Transverse colon (tissue), 4 donors: ENCODE measurements around the gene CORO1A. TPM values are rescaled to one million over a fixed set of nuclear protein-coding genes. Genes with fewer than 3 reads are reported as not detected.

Source experiments
- DNase-seq: peaks from one replicate; pipeline ENCODE4 v3.0.0-alpha.2; 2019
- H3K27ac ChIP-seq, 4 donors: fragments of 200-600 bp; sonication (generic); 2 replicates each; pipeline ENCODE4 v1.5.1; 2016 to 2018; ENCODE audit warnings: inconsistent platforms in 4 of 4
- H3K27me3 ChIP-seq: fragments of 200-600 bp; sonication (generic); 2 replicates; pipeline ENCODE4 v1.5.1; 2017; ENCODE audit warnings: inconsistent platforms
- H3K36me3 ChIP-seq, 4 donors: fragments of 200-600 bp; sonication (generic); 2 replicates each; pipeline ENCODE4 v1.5.1; 2017 to 2019; ENCODE audit warnings: inconsistent platforms in 4 of 4
- H3K4me1 ChIP-seq, 4 donors: fragments of 200-600 bp; sonication (generic); 2 replicates each; pipeline ENCODE4 v1.5.1; 2017 to 2020; ENCODE audit warnings: inconsistent platforms in 4 of 4
- H3K4me3 ChIP-seq, 4 donors: fragments of 200-600 bp; sonication (generic); 1 replicate in 1 of 4; 2 replicates in 3 of 4; pipeline versions ENCODE4 v1.5.1 to v1.6.1; 2017 to 2019; ENCODE audit warnings: inconsistent platforms in 4 of 4
- H3K9me3 ChIP-seq, 2 donors: fragments of 200-600 bp; sonication (generic); 2 replicates each; pipeline ENCODE4 v1.5.1; 2017 to 2019; ENCODE audit warnings: inconsistent platforms in 2 of 2
- EP300 ChIP-seq: sonication (generic); formaldehyde crosslinking; IDR thresholded peaks from one replicate; pipeline ENCODE4 v1.6.1; 2017; ENCODE audit warnings: antibody characterized with exemption, low read depth
- POLR2A ChIP-seq: fragments of 450-650 bp; IDR thresholded peaks from one replicate; pipeline ENCODE4 v1.6.1; 2016; ENCODE audit warnings: antibody characterized with exemption, mild to moderate bottlenecking, moderate library complexity
- POLR2AphosphoS5 ChIP-seq, 3 donors: sonication (generic); formaldehyde crosslinking; IDR thresholded peaks; one replicate each; pipeline ENCODE4 v1.6.1; 2016; ENCODE audit warnings: antibody characterized with exemption in 3 of 3
- WGBS, 2 donors: methylation state at CpG; one replicate each; pipeline ENCODE4 v1.1.5; 2018; ENCODE audit warnings: low coverage in 1 of 2; 5-methylcytosine and 5-hydroxymethylcytosine counted together
- in situ Hi-C, 4 donors: fragments of 200-750 bp; cut with MboI; loops; one replicate each; pipeline versions ENCODE4 v1.15.0 to v1.15.1; 2017; ENCODE audit warnings: low sequenced_read_pairs in 3 of 4, low pct_ligation_motif_present in 1 of 4, low pct_unique_long_range_greater_than_20kb in 1 of 4
- intact Hi-C: fragments of 100-400 bp; cut with DNase I; formaldehyde crosslinking; loops from one replicate; pipeline ENCODE4 v1.15.1; 2023; ENCODE audit warnings: low total_unique reads
- total RNA-seq, 4 donors: library from RNA; depleted of rRNA; stranded (reverse); fragments of >200 nt; gene quantifications; one replicate each; pipeline ENCODE4 v1.1.0, GENCODE V29; 2016
- TF ChIP-seq, protein P1 (sequence below), 5 experiments: fragments of 200-600 bp in 3 of 5; fragments of 450-650 bp in 2 of 5; sonication (generic) in 3 of 5; IDR thresholded peaks; 1 replicate in 2 of 5; 2 replicates in 3 of 5; pipeline ENCODE4 v1.5.1; 2016 to 2017; ENCODE audit warnings: antibody characterized with exemption in 5 of 5, inconsistent platforms in 3 of 5, mild to moderate bottlenecking in 2 of 5, moderate library complexity in 1 of 5

CORO1A gene
- total RNA-seq, 4 donors from 2014 or later = 5.6 to 30.2 (median 24.0) TPM

DNA sequence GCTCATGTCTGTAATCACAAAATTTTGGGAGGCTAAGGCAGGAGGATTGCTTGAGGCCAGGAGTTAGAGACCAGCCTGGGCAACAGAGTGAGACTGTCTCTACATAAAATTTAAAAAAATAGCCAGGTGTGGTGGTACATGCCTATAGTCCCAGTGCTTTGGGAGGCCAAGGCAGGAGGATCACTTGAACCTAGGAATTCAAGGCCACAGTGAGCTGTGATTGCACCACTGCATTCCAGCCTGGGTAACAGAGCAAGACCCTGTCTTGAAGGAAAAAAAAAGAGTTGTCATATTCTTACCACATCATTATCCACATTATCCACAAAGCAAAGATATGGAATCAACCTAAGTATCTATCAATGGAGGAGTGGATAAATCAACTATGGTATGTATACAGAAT lies 39.4 kb upstream of the CORO1A start:
- Histone ChIP-seq H3K4me1 (peaks cover 0 to 18% (median 16%) of the 10 kb centered on the region in 4 donors), H3K27ac (no peak overlapping the region), H3K9me3 (peaks cover 2 to 3% of the 10 kb centered on the region in 2 donors), H3K27me3 (no peaks in the 10 kb centered on the region), H3K4me3 (no peak overlapping the region), H3K36me3 (no peaks in the 10 kb centered on the region)
- no peak for DNase-seq
- TF ChIP-seq POLR2A (no peak), POLR2AphosphoS5 (IDR thresholded peaks at IDR 0.05) (no peak), EP300 (no peak)
- TF ChIP-seq, protein P1, sequence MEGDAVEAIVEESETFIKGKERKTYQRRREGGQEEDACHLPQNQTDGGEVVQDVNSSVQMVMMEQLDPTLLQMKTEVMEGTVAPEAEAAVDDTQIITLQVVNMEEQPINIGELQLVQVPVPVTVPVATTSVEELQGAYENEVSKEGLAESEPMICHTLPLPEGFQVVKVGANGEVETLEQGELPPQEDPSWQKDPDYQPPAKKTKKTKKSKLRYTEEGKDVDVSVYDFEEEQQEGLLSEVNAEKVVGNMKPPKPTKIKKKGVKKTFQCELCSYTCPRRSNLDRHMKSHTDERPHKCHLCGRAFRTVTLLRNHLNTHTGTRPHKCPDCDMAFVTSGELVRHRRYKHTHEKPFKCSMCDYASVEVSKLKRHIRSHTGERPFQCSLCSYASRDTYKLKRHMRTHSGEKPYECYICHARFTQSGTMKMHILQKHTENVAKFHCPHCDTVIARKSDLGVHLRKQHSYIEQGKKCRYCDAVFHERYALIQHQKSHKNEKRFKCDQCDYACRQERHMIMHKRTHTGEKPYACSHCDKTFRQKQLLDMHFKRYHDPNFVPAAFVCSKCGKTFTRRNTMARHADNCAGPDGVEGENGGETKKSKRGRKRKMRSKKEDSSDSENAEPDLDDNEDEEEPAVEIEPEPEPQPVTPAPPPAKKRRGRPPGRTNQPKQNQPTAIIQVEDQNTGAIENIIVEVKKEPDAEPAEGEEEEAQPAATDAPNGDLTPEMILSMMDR (IDR thresholded peaks at IDR 0.05) = no peak
- in situ Hi-C loops (no loop called here), intact Hi-C loops (no loop called here)

DNA sequence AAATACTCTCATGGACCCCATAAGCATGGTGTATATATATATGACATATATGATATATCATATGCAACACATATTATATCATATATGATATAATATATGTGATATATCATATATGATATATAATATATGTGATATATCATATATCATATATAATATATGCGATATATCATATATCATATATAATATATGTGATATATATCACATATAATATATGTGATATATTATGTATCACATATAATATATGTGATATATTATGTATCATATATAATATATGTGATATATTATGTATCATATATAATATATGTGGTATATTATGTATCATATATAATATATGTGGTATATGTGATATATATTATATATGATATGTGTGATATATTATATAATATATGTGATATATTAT lies 38.5 kb upstream of the CORO1A start:
- Histone ChIP-seq H3K9me3 (peaks cover 9 to 12% of the 10 kb centered on the region in 2 donors), H3K27ac (no peak overlapping the region), H3K4me1 (peaks cover 0 to 11% (median 8%) of the 10 kb centered on the region in 4 donors), H3K27me3 (no peaks in the 10 kb centered on the region), H3K36me3 (no peaks in the 10 kb centered on the region), H3K4me3 (no peak overlapping the region)
- in situ Hi-C loops (no loop called here), intact Hi-C loops (no loop called here)
- WGBS, 2 donors = 50 to 63% methylated on average over 1 of the region's 1 CpG
- DNase-seq = no peak
- no peak for TF ChIP-seq POLR2A
- no peak for TF ChIP-seq EP300
- no peak for TF ChIP-seq POLR2AphosphoS5 (IDR thresholded peaks at IDR 0.05)
- TF ChIP-seq, protein P1 (IDR thresholded peaks at IDR 0.05) = no peak

DNA sequence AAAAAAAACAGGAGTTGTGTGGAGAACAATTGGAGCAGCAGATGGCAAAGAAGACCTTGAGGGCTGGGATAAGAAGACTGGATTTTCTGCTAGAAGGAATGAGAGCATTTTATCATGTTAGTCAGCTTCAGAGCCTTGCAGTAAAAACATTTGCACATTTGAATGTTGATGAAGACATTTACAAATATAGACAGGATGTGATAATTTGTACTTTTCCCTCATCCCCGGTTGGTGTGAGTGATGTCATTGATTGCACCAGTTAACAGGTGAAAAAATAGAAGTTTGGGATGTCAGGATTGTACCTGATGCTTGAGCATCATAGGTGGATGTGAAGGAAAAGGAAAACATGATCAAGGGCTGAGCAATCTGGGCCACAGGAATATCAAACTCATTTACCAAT lies 37.7 kb upstream of the CORO1A start:
- intact Hi-C loops = no loop called here
- Histone ChIP-seq H3K36me3 (no peaks in the 10 kb centered on the region), H3K4me1 (peaks cover 0 to 3% (median 1%) of the 10 kb centered on the region in 4 donors), H3K27me3 (no peaks in the 10 kb centered on the region), H3K9me3 (peaks cover 9 to 13% of the 10 kb centered on the region in 2 donors), H3K4me3 (no peak overlapping the region), H3K27ac (no peak overlapping the region)
- 39 to 80% methylated on average over 1 of the region's 1 CpG for WGBS, 2 donors
- TF ChIP-seq POLR2AphosphoS5 (IDR thresholded peaks at IDR 0.05) (no peak), POLR2A (no peak), EP300 (no peak)
- TF ChIP-seq, protein P1 (IDR thresholded peaks at IDR 0.05) = no peak
- in situ Hi-C loops = no loop called here
- DNase-seq = no peak

DNA sequence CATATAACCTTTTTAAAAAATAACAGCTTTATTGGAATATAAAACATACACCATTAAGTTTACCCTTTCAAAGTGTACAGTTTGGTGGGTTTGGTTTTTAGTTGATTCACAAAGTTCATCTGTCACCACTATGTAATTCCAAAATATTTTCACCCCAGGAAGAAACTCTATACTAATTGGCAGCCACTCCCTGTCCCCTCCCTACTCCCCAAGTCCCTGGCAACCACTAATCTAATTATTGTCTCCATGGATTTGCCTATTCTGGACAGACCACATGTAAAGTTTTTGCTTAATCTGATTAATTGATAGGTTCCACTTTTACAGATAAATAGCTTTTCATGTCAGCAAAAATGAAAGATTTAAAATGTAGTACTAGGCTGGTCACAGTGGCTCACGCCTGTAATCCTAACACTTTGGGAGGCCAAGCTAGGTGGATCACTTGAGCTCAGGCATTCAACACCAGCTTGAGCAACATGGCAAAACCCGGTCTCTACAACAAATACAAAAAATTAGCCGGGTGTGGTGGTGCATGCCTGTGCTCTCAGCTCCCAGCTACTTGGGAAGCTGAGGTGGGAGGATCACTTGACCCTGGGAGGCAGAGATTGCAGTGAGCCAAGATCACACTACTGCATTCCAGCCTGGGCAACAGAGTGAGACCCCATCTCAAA lies 35.4 kb upstream of the CORO1A start:
- peaks cover 9 to 13% of the 10 kb centered on the region in 2 donors for H3K9me3 ChIP-seq
- TF ChIP-seq EP300 = no peak
- TF ChIP-seq, protein P1 (IDR thresholded peaks at IDR 0.05) = no peak
- TF ChIP-seq POLR2AphosphoS5 (IDR thresholded peaks at IDR 0.05) = no peak
- no peak for TF ChIP-seq POLR2A
- H3K27ac ChIP-seq = no peak overlapping the region
- H3K4me3 ChIP-seq = no peak overlapping the region
- intact Hi-C loops (no loop called here), in situ Hi-C loops (no loop called here)
- 91 to 100% methylated on average over 1 to 3 of the region's 3 CpGs for WGBS, 2 donors
- DNase-seq = no peak
- H3K27me3 ChIP-seq = no peaks in the 10 kb centered on the region
- no peaks in the 10 kb centered on the region for H3K36me3 ChIP-seq
- H3K4me1 ChIP-seq = no peaks in the 10 kb centered on the region
